Cardiac fibroblast (primary cell): Measurements from ENCODE around the gene RND2.
A peak's percentile ranks its signal among the peaks of the same experiment; 100 is the strongest.

Experiments
- DNase-seq, 2 donors: peaks; one replicate each; pipeline versions ENCODE4 v3.0.0 to v3.0.0-alpha.2; 2010; ENCODE audit warnings: low read depth in 2 of 2
- H3K4me3 ChIP-seq, 2 donors: replicated peaks in 1 of 2; 1 replicate in 1 of 2; 2 replicates in 1 of 2; pipeline ENCODE4 v1.5.1; 2011; ENCODE audit warnings: low read depth in 2 of 2, low read length in 2 of 2, mild to moderate bottlenecking in 2 of 2, moderate library complexity in 1 of 2
- TF ChIP-seq, protein P1 (sequence below): IDR thresholded peaks from one replicate; pipeline ENCODE4 v1.5.1; 2011; ENCODE audit warnings: low read depth, mild to moderate bottlenecking, low read length, inconsistent platforms

The RND2 gene

DNA sequence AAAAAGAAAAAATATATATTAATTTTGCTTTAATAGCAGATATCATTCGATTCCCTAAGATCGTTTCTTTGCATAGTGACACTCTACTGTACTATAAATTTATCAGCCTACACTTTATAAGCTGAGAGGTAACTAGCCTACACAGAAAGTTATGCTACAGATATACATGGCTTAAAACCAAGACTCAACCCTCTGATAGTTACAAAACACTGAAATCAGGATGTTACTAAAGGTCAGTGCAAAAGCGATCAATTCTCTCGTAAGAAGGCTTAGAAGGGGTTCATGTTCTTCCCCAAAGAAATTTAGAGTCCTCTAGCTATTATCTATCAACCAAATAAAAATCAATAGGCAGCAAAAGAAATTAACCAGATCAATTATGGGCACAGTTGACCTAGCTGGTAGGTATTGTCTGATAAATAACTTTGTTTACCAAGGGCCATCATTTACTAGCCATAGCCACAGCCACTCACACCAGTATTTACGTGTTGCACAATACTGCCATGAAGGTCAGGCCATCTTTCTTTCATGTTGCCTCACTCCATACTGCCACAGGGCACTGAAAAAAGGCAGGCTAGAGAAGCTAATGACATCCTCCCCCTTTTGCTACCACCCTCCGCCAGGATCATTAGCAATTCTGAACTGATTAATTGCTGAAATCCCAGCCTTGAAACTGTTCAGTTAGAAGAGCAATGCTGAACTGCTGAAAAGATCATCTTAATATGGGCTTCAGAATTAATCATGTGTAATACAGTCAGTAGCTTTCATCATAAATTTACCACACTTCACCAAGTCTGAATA, 43.7 kb downstream of the RND2 start:
- TF ChIP-seq, protein P1, sequence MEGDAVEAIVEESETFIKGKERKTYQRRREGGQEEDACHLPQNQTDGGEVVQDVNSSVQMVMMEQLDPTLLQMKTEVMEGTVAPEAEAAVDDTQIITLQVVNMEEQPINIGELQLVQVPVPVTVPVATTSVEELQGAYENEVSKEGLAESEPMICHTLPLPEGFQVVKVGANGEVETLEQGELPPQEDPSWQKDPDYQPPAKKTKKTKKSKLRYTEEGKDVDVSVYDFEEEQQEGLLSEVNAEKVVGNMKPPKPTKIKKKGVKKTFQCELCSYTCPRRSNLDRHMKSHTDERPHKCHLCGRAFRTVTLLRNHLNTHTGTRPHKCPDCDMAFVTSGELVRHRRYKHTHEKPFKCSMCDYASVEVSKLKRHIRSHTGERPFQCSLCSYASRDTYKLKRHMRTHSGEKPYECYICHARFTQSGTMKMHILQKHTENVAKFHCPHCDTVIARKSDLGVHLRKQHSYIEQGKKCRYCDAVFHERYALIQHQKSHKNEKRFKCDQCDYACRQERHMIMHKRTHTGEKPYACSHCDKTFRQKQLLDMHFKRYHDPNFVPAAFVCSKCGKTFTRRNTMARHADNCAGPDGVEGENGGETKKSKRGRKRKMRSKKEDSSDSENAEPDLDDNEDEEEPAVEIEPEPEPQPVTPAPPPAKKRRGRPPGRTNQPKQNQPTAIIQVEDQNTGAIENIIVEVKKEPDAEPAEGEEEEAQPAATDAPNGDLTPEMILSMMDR = no peak
- H3K4me3 ChIP-seq = no peak overlapping the region
- DNase-seq = no peak

DNA sequence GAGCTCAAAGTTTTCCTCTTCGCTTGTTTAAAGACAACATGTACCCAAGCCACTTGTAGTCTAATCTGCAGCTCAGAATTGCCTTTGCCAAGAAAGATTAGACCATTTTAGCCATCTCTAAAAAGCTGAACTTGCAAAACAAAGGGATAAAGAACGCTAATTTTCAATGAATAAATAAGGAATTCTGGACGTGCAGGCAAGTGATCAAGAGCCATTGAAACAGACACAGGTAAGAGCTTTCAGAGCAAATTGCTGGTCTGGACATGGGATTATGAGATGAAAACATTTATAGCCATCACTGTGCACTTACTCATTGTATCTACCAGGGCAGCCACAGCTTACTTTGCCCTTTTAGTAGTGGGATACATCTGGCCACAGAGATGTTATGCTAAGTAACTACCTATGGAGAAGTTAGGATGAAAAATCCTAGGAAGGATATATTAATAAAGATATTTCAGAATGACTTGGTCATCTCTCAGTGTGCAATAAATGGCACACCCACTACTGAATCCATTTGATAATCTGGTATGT, 44.4 kb downstream of the RND2 start:
- no peak overlapping the region for H3K4me3 ChIP-seq
- TF ChIP-seq, protein P1 = no peak
- DNase-seq = no peak

GRCh38 chr17:43070257-43070656, 45.2 kb downstream of the RND2 start:
- no peak for DNase-seq
- TF ChIP-seq, protein P1 = no peak
- H3K4me3 ChIP-seq = no peak overlapping the region

DNA sequence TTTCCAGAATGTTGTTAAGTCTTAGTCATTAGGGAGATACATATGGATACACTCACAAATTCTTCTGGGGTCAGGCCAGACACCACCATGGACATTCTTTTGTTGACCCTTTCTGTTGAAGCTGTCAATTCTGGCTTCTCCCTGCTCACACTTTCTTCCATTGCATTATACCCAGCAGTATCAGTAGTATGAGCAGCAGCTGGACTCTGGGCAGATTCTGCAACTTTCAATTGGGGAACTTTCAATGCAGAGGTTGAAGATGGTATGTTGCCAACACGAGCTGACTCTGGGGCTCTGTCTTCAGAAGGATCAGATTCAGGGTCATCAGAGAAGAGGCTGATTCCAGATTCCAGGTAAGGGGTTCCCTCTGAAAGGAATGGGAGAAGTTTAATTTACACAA, 45.8 kb downstream of the RND2 start:
- H3K4me3 ChIP-seq = no peak overlapping the region
- peak in 1 of 2 donors; percentile 2 for DNase-seq
- TF ChIP-seq, protein P1 = no peak

DNA sequence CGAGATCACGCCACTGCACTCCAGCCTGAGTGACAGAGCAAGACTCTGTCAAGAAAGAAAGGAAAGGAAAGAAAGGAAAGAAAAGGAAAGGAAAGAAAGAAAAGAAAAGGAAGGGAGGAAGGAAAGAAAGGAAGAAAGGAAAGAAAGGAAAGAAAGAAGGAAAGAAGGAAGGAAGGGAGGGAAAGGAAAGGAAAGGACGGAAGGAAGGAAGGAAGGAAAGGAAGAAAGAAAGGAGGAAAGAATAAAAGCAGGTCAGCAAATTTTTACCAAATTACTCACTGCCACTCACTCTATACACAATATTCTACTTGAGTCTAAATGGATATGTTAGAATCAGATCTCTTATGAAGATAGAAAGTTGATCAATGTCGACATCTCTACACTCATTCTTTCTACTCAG, 49.8 kb downstream of the RND2 start:
- no peak for DNase-seq
- H3K4me3 ChIP-seq = no peak overlapping the region
- TF ChIP-seq, protein P1 = no peak

DNA sequence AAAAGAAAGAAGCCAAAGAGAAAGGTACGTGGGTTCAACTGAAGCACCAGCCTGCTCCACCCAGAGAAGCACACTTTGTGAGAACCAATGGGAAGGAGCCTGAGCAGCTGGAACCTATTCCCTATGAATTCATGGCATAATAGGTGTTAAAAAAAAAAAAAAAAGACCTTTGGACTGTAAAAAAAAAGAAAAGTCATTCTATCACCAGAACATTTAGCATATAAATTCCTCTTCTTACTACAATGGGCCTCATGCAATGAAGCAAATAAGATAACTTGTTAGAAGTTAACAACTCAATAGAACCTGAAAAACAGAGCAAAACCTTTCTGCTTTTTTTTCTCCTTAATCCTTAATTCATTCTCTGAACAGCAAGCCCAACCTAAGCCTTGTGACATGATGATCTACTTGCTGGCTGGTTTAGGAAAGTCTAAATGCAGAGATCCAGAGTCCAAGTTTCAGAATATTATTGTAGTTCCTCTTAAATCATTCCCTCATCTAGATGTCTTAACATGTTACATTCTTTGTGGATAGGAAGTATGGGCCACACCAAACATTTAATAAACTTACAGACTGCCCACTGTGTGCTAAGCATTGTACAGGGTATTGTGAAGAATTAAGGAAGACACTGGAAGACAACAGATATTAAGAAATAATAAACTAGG, 54.7 kb downstream of the RND2 start:
- DNase-seq = no peak
- no peak overlapping the region for H3K4me3 ChIP-seq
- TF ChIP-seq, protein P1 = no peak
